Cardiac muscle cell (in vitro differentiated cells and primary cell): ENCODE measurements around the gene PCDHB12. TPM values are rescaled to one million over a fixed set of nuclear protein-coding genes. Genes with fewer than 3 reads are reported as not detected.
"Not testable (repeated sequence)": the region's sequence is repeated elsewhere in the genome, so short reads cannot be mapped to it uniquely, and the experiment has no call there.

Source experiments
- DNase-seq, 2 donors: peaks; one replicate each; pipeline versions ENCODE4 v3.0.0 to v3.0.0-alpha.2; 2010 to 2017; ENCODE audit warnings: low read depth in 1 of 2, low spot score in 1 of 2
- H3K27ac ChIP-seq: fragments of 200-600 bp; sonication (generic); 2 replicates; pipeline ENCODE4 v1.5.1; 2016
- H3K27me3 ChIP-seq: fragments of 200-600 bp; sonication (generic); 2 replicates; pipeline ENCODE4 v1.6.0; 2016; ENCODE audit warnings: control low read depth
- H3K36me3 ChIP-seq: fragments of 200-600 bp; sonication (generic); 2 replicates; pipeline ENCODE4 v1.5.1; 2016; ENCODE audit warnings: control low read depth
- H3K4me1 ChIP-seq: fragments of 200-600 bp; sonication (generic); 2 replicates; pipeline ENCODE4 v1.8.1; 2017; ENCODE audit warnings: low read depth, mild to moderate bottlenecking, mixed run types
- H3K4me3 ChIP-seq: fragments of 200-600 bp; sonication (generic); 2 replicates; pipeline ENCODE4 v1.5.1; 2016; ENCODE audit warnings: mild to moderate bottlenecking
- H3K9me3 ChIP-seq: fragments of 200-600 bp; sonication (generic); 2 replicates; pipeline ENCODE4 v1.5.1; 2017; ENCODE audit warnings: low read depth, mild to moderate bottlenecking, control low read depth
- polyA plus RNA-seq: library from polyadenylated mRNA; unstranded; fragments of >200 nt; fragmentation: Nextera tagmentation; extraction: Ambion mirVana; gene quantifications from 2 replicates; pipeline ENCODE4 v1.2.1, GENCODE V29; 2016
- total RNA-seq: library from RNA; depleted of rRNA; stranded (reverse); fragments of >200 nt; gene quantifications from 2 replicates; pipeline ENCODE4 v1.2.3, GENCODE V29; 2016
- TF ChIP-seq, protein P1 (sequence below): IDR thresholded peaks from 2 replicates; pipeline ENCODE4 v1.5.1; 2012; ENCODE audit warnings: low read depth, mild to moderate bottlenecking, low read length

The PCDHB12 gene
- total and polyA plus RNA-seq, 2 experiments from 2014 or later: 2.1 to 17.7 TPM

DNA sequence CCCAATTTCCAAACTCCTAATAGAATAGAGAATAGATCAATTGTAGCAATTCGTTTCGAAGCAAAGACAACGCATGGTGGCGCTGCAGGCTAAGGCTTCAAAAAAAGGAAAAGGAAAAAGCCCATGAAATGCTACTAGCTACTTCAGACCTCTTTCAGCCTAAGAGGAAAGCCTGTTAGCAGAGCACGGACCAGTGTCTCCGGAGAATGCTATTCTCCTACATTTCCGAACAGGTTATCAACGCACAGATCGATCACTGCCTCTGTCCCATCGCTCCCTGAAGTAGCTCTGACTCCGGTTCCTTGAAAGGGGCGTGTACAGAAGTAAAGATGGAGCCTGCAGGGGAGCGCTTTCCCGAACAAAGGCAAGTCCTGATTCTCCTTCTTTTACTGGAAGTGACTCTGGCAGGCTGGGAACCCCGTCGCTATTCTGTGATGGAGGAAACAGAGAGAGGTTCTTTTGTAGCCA is 36.8 kb downstream of the PCDHB12 start, which contains the start of gene PCDHB15:
Gene PCDHB15 (plus strand): TSS at position 146 of the 468 bp plus-strand sequence. CDS start 184 bp downstream, at position 330.
- Histone ChIP-seq H3K4me3 (peak within 1 kb of the TSS; percentile 44), H3K9me3 (no peaks in the 10 kb centered on the region), H3K36me3 (no peaks in the 10 kb centered on the region), H3K27me3 (no peaks in the 10 kb centered on the region), H3K27ac (peak within 1 kb of the TSS; percentile 62), H3K4me1 (no peaks in the 10 kb centered on the region)
- TF ChIP-seq, protein P1, sequence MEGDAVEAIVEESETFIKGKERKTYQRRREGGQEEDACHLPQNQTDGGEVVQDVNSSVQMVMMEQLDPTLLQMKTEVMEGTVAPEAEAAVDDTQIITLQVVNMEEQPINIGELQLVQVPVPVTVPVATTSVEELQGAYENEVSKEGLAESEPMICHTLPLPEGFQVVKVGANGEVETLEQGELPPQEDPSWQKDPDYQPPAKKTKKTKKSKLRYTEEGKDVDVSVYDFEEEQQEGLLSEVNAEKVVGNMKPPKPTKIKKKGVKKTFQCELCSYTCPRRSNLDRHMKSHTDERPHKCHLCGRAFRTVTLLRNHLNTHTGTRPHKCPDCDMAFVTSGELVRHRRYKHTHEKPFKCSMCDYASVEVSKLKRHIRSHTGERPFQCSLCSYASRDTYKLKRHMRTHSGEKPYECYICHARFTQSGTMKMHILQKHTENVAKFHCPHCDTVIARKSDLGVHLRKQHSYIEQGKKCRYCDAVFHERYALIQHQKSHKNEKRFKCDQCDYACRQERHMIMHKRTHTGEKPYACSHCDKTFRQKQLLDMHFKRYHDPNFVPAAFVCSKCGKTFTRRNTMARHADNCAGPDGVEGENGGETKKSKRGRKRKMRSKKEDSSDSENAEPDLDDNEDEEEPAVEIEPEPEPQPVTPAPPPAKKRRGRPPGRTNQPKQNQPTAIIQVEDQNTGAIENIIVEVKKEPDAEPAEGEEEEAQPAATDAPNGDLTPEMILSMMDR: no peak
- peak; percentile 2 to 54 for DNase-seq

DNA sequence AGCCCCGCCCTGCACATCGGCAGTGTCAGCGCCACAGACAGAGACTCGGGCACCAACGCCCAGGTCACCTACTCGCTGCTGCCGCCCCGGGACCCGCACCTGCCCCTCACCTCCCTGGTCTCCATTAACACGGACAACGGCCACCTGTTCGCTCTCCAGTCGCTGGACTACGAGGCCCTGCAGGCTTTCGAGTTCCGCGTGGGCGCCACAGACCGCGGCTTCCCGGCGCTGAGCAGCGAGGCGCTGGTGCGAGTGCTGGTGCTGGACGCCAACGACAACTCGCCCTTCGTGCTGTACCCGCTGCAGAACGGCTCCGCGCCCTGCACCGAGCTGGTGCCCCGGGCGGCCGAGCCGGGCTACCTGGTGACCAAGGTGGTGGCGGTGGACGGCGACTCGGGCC is 38.5 kb downstream of the PCDHB12 start:
- not testable (repeated sequence) for DNase-seq, H3K4me3 ChIP-seq, H3K36me3 ChIP-seq, H3K27me3 ChIP-seq, H3K4me1 ChIP-seq, H3K9me3 ChIP-seq, H3K27ac ChIP-seq

DNA sequence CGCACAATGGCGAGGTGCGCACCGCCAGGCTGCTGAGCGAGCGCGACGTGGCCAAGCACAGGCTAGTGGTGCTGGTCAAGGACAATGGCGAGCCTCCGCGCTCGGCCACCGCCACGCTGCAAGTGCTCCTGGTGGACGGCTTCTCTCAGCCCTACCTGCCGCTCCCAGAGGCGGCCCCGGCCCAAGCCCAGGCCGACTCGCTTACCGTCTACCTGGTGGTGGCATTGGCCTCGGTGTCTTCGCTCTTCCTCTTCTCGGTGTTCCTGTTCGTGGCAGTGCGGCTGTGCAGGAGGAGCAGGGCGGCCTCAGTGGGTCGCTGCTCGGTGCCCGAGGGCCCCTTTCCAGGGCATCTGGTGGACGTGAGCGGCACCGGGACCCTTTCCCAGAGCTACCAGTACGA is 38.9 kb downstream of the PCDHB12 start:
- not testable (repeated sequence) for DNase-seq, H3K27ac ChIP-seq, H3K9me3 ChIP-seq

DNA sequence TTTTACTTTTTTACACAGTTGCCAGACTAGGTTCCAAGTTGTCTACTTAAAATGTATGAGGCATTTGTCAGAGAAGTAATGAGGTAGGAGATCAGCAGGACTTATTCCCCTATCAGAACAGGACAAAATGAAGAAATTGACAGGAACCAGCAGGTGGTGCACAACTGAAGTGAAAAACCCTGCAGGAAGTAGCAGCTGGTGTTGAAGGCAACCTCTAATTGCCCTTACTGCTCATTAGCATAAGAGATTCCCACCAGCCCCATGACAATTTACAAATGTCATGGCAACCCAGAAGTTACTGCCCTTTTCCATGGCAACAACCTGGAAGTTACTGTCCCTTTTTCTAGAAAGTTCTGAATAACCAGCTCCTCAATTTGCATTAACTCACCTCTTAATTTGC is 42.1 kb downstream of the PCDHB12 start:
- TF ChIP-seq, protein P1: no peak
- Histone ChIP-seq H3K9me3 (peaks cover 6% of the 10 kb centered on the region), H3K4me3 (no peak overlapping the region), H3K4me1 (no peaks in the 10 kb centered on the region), H3K36me3 (no peaks in the 10 kb centered on the region), H3K27ac (no peak overlapping the region), H3K27me3 (no peaks in the 10 kb centered on the region)
- DNase-seq: no peak

More for the DNA sequence above, 38.9 kb downstream of the PCDHB12 start:
- not testable (repeated sequence) for H3K4me3 ChIP-seq, H3K4me1 ChIP-seq, H3K27me3 ChIP-seq, H3K36me3 ChIP-seq

DNA sequence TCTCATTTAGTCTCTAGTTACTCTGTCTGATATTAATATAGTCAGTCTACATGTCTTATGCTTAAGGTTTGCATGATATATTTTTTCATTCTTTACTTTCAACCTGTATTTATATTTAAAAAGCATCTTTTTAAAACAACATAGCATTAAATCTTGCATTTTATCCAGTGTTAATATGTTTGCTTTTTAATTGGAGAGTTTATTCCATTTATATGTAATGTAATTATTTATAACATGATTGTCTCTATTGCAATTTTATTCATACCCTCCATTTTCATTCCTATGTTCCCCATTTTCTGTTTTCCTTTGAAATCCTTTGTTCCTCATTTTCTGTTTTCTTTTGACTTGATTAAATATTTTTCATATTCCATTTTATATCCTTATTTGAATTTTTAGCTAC is 49.9 kb downstream of the PCDHB12 start:
- Histone ChIP-seq H3K36me3 (no peaks in the 10 kb centered on the region), H3K27me3 (no peaks in the 10 kb centered on the region), H3K9me3 (peaks cover 8% of the 10 kb centered on the region), H3K4me1 (no peaks in the 10 kb centered on the region), H3K27ac (no peak overlapping the region), H3K4me3 (no peak overlapping the region)
- no peak for DNase-seq
- TF ChIP-seq, protein P1: no peak

DNA sequence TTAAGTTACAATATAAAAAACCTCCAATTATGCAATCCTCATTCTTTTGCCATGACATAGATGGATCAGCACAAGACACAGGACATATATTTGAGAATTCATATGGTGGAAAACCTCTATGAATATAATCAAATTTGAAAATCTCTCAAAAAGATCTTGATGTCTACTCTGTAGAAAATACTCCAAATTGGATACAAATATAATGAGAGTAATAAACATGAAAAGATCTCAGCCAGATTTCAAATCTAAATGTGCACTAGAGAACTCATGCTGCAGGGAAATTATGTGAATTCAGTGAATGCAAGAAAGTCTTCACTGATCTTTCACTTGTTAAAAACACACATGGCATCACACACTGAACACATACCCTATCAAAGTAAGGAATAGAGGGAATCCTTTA is 50.4 kb downstream of the PCDHB12 start:
- H3K4me3 ChIP-seq: no peak overlapping the region
- no peaks in the 10 kb centered on the region for H3K4me1 ChIP-seq

More for the DNA sequence above, 50.4 kb downstream of the PCDHB12 start:
- no peak for DNase-seq
- no peaks in the 10 kb centered on the region for H3K36me3 ChIP-seq
- H3K27me3 ChIP-seq: no peaks in the 10 kb centered on the region
- TF ChIP-seq, protein P1: no peak
- H3K27ac ChIP-seq: no peak overlapping the region
- peaks cover 8% of the 10 kb centered on the region for H3K9me3 ChIP-seq
